HepG2 (cell line): Measurements from ENCODE around the gene DNAJC12. TPM values are rescaled to one million over a fixed set of nuclear protein-coding genes. Genes with fewer than 3 reads are reported as not detected.

Source experiments
- HES4 ChIP-seq: sonication (generic); formaldehyde crosslinking; IDR thresholded peaks from 2 replicates; pipeline ENCODE4 v1.9.0; 2021; ENCODE audit warnings: mild to moderate bottlenecking, missing genetic modification reagents, borderline replicate concordance
- PCBP1 ChIP-seq: fragments of 200-400 bp; formaldehyde crosslinking; IDR thresholded peaks from 2 replicates; pipeline ENCODE4 v1.6.1; 2017; ENCODE audit warnings: mild to moderate bottlenecking, low read depth, low read length, borderline replicate concordance
- POGZ ChIP-seq: sonication (generic); formaldehyde crosslinking; IDR thresholded peaks from 2 replicates; pipeline ENCODE4 v1.4.0; 2020; ENCODE audit warnings: mild to moderate bottlenecking, missing genetic modification reagents
- PPARG ChIP-seq: conservative IDR thresholded peaks from 2 replicates; pipeline ENCODE4 v1.6.1; 2016; ENCODE audit warnings: missing biosample characterization, missing genetic modification reagents
- TAF15 ChIP-seq: fragments of 200-400 bp; formaldehyde crosslinking; IDR thresholded peaks from one replicate; pipeline ENCODE4 v1.6.1; 2018; ENCODE audit warnings: mild to moderate bottlenecking, low read depth, low read length; ENCODE audit not compliant: poor library complexity, severe bottlenecking
- ZFY ChIP-seq: sonication (generic); formaldehyde crosslinking; IDR thresholded peaks from 2 replicates; pipeline ENCODE4 v1.4.0; 2020; ENCODE audit warnings: missing genetic modification reagents
- ZKSCAN8 ChIP-seq: IDR thresholded peaks from 2 replicates; pipeline ENCODE4 v1.6.1; 2016; ENCODE audit warnings: borderline replicate concordance, missing genetic modification reagents, missing compliant biosample characterization
- polyA plus RNA-seq, 8 experiments: library from polyadenylated mRNA; depleted of rRNA in 3 of 8; stranded (reverse) in 7 of 8; unstranded in 1 of 8; fragments of >200 nt; fragmentation: Illumina TruSeq in 4 of 8; extraction: Trizol in 4 of 8; gene quantifications; 2 replicates each; pipeline versions ENCODE4 v1.2.1 to v1.2.3, GENCODE V29; 2011 to 2016; ENCODE audit warnings: low read depth in 4 of 8, missing spikeins in 1 of 8, mixed read lengths in 1 of 8; ENCODE audit not compliant: insufficient read depth in 1 of 8
- total RNA-seq, 5 experiments: library from RNA; depleted of rRNA; stranded (reverse); fragments of >200 nt; fragmentation: Illumina TruSeq; extraction: Trizol; gene quantifications; 2 replicates each; pipeline ENCODE4 v1.2.3, GENCODE V29; 2016; ENCODE audit warnings: low read depth in 1 of 5
- TF ChIP-seq, protein P1 (sequence below): sonication (generic); formaldehyde crosslinking; IDR thresholded peaks from 2 replicates; pipeline ENCODE4 v1.5.1; 2020; ENCODE audit warnings: mild to moderate bottlenecking, missing genetic modification reagents, moderate library complexity
- TF ChIP-seq, protein P2 (sequence below): IDR thresholded peaks from 2 replicates; pipeline ENCODE4 v1.6.1; 2018; ENCODE audit warnings: missing genetic modification reagents
- TF ChIP-seq, protein P3 (sequence below): sonication (generic); formaldehyde crosslinking; IDR thresholded peaks from 2 replicates; pipeline ENCODE4 v1.4.0; 2020; ENCODE audit warnings: missing genetic modification reagents
- TF ChIP-seq, protein P4 (sequence below): sonication (generic); formaldehyde crosslinking; IDR thresholded peaks from 2 replicates; pipeline ENCODE4 v1.5.0; 2020; ENCODE audit warnings: mild to moderate bottlenecking, missing genetic modification reagents, borderline replicate concordance
- TF ChIP-seq, protein P5 (sequence below): sonication (generic); formaldehyde crosslinking; IDR thresholded peaks from 2 replicates; pipeline ENCODE4 v1.4.0; 2020; ENCODE audit warnings: missing genetic modification reagents, borderline replicate concordance

DNAJC12 gene
- total and polyA plus RNA-seq, 2 of the 13 experiments (the other 11 are each of a cell fraction or from before 2014, with no cell fraction given), result 11.6 to 43.9 TPM

DNA sequence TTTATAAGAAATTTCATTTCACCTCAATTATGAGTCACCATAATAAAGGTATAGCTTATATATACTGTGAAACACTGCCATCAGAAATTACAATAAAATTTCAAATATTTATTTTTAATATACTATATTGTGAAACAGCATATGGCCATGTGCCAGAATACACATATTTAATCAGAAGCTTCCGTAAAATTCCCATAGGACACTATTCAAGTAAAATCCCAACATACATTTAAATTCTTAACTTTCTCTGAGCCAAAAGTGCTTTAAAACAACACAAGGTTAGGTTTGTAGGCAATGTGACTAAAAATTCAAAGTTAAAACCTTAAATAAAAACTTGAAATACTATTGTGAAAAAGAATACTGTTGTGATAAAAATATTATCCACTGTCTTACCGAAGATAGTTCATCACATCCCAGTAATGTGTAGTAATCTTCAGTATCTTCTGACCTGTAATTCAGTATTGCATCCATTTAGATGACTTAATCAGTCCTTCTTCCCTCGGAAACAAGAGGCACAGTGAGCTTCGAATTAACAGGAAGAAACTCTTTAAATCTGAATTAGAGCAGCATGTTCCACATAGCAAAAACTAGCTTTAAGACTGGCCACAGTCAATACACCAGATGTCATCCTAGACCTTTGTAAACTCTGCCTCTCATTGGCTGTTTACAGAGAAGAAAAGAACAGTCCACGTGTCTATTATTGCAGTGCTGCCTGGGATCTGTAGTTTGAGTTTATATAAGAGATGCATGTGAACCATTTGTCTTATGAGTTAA lies at the start of gene DNAJC12 (continued):
- TF ChIP-seq, protein P1, sequence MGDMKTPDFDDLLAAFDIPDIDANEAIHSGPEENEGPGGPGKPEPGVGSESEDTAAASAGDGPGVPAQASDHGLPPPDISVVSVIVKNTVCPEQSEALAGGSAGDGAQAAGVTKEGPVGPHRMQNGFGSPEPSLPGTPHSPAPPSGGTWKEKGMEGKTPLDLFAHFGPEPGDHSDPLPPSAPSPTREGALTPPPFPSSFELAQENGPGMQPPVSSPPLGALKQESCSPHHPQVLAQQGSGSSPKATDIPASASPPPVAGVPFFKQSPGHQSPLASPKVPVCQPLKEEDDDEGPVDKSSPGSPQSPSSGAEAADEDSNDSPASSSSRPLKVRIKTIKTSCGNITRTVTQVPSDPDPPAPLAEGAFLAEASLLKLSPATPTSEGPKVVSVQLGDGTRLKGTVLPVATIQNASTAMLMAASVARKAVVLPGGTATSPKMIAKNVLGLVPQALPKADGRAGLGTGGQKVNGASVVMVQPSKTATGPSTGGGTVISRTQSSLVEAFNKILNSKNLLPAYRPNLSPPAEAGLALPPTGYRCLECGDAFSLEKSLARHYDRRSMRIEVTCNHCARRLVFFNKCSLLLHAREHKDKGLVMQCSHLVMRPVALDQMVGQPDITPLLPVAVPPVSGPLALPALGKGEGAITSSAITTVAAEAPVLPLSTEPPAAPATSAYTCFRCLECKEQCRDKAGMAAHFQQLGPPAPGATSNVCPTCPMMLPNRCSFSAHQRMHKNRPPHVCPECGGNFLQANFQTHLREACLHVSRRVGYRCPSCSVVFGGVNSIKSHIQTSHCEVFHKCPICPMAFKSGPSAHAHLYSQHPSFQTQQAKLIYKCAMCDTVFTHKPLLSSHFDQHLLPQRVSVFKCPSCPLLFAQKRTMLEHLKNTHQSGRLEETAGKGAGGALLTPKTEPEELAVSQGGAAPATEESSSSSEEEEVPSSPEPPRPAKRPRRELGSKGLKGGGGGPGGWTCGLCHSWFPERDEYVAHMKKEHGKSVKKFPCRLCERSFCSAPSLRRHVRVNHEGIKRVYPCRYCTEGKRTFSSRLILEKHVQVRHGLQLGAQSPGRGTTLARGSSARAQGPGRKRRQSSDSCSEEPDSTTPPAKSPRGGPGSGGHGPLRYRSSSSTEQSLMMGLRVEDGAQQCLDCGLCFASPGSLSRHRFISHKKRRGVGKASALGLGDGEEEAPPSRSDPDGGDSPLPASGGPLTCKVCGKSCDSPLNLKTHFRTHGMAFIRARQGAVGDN (CRISPR knock-in tag), result no peak
- TF ChIP-seq PCBP1 (no peak), TAF15 (no peak), ZFY (CRISPR knock-in tag) (no peak), HES4 (CRISPR knock-in tag) (no peak), PPARG (CRISPR knock-in tag) (peak; percentile 25; the same call in 1 of the 2 replicates), POGZ (CRISPR knock-in tag) (no peak), ZKSCAN8 (peak; percentile 21; the same call in 1 of the 2 replicates)
- TF ChIP-seq, protein P2, sequence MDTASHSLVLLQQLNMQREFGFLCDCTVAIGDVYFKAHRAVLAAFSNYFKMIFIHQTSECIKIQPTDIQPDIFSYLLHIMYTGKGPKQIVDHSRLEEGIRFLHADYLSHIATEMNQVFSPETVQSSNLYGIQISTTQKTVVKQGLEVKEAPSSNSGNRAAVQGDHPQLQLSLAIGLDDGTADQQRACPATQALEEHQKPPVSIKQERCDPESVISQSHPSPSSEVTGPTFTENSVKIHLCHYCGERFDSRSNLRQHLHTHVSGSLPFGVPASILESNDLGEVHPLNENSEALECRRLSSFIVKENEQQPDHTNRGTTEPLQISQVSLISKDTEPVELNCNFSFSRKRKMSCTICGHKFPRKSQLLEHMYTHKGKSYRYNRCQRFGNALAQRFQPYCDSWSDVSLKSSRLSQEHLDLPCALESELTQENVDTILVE, result no peak
- TF ChIP-seq, protein P3, sequence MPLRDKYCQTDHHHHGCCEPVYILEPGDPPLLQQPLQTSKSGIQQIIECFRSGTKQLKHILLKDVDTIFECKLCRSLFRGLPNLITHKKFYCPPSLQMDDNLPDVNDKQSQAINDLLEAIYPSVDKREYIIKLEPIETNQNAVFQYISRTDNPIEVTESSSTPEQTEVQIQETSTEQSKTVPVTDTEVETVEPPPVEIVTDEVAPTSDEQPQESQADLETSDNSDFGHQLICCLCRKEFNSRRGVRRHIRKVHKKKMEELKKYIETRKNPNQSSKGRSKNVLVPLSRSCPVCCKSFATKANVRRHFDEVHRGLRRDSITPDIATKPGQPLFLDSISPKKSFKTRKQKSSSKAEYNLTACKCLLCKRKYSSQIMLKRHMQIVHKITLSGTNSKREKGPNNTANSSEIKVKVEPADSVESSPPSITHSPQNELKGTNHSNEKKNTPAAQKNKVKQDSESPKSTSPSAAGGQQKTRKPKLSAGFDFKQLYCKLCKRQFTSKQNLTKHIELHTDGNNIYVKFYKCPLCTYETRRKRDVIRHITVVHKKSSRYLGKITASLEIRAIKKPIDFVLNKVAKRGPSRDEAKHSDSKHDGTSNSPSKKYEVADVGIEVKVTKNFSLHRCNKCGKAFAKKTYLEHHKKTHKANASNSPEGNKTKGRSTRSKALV (CRISPR knock-in tag), result no peak
- TF ChIP-seq, protein P4, sequence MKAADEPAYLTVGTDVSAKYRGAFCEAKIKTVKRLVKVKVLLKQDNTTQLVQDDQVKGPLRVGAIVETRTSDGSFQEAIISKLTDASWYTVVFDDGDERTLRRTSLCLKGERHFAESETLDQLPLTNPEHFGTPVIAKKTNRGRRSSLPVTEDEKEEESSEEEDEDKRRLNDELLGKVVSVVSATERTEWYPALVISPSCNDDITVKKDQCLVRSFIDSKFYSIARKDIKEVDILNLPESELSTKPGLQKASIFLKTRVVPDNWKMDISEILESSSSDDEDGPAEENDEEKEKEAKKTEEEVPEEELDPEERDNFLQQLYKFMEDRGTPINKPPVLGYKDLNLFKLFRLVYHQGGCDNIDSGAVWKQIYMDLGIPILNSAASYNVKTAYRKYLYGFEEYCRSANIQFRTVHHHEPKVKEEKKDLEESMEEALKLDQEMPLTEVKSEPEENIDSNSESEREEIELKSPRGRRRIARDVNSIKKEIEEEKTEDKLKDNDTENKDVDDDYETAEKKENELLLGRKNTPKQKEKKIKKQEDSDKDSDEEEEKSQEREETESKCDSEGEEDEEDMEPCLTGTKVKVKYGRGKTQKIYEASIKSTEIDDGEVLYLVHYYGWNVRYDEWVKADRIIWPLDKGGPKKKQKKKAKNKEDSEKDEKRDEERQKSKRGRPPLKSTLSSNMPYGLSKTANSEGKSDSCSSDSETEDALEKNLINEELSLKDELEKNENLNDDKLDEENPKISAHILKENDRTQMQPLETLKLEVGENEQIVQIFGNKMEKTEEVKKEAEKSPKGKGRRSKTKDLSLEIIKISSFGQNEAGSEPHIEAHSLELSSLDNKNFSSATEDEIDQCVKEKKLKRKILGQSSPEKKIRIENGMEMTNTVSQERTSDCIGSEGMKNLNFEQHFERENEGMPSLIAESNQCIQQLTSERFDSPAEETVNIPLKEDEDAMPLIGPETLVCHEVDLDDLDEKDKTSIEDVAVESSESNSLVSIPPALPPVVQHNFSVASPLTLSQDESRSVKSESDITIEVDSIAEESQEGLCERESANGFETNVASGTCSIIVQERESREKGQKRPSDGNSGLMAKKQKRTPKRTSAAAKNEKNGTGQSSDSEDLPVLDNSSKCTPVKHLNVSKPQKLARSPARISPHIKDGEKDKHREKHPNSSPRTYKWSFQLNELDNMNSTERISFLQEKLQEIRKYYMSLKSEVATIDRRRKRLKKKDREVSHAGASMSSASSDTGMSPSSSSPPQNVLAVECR (CRISPR knock-in tag), result no peak
- TF ChIP-seq, protein P5, sequence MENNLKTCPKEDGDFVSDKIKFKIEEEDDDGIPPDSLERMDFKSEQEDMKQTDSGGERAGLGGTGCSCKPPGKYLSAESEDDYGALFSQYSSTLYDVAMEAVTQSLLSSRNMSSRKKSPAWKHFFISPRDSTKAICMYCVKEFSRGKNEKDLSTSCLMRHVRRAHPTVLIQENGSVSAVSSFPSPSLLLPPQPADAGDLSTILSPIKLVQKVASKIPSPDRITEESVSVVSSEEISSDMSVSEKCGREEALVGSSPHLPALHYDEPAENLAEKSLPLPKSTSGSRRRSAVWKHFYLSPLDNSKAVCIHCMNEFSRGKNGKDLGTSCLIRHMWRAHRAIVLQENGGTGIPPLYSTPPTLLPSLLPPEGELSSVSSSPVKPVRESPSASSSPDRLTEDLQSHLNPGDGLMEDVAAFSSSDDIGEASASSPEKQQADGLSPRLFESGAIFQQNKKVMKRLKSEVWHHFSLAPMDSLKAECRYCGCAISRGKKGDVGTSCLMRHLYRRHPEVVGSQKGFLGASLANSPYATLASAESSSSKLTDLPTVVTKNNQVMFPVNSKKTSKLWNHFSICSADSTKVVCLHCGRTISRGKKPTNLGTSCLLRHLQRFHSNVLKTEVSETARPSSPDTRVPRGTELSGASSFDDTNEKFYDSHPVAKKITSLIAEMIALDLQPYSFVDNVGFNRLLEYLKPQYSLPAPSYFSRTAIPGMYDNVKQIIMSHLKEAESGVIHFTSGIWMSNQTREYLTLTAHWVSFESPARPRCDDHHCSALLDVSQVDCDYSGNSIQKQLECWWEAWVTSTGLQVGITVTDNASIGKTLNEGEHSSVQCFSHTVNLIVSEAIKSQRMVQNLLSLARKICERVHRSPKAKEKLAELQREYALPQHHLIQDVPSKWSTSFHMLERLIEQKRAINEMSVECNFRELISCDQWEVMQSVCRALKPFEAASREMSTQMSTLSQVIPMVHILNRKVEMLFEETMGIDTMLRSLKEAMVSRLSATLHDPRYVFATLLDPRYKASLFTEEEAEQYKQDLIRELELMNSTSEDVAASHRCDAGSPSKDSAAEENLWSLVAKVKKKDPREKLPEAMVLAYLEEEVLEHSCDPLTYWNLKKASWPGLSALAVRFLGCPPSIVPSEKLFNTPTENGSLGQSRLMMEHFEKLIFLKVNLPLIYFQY, result peak; percentile 45; the same call in 1 of the 2 replicates
